ENCODE measurements around the gene ATE1.

Gene ATE1

DNA sequence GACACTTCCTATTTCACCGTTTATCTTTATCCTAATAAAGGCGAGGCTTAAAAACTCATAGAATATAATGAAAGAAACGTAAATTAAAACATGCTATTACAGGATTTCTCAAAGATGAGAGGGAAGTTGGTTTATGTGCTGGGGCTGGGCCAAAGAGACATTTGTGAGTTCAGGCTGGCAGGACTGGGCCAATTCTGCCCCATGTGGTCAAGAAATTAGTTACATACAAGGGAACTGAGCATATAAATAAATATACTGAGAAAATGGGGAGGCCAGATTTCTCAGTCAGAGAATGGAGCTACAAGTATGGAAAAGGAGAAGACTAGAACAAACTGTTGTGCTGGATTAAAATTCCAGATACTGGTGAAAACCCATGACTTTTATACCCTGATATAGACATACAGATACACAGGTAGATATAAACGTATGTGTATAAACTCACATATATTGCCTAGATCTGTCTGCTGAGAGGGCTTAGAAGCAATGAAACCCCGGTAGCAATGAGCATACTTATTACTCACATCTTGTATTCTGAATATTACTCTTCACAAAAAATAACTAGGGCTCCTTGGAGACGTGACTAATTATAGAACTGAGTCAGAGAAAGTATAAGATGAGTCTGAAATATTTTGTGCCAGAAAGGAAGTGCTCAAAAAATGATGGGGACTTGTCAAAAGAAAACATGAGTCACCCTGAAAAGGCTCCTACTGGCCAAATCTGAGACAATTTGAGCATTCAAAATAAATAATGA lies 173.9 kb downstream of the ATE1 start:
- peak; percentile 77 for FAIRE-seq

DNA sequence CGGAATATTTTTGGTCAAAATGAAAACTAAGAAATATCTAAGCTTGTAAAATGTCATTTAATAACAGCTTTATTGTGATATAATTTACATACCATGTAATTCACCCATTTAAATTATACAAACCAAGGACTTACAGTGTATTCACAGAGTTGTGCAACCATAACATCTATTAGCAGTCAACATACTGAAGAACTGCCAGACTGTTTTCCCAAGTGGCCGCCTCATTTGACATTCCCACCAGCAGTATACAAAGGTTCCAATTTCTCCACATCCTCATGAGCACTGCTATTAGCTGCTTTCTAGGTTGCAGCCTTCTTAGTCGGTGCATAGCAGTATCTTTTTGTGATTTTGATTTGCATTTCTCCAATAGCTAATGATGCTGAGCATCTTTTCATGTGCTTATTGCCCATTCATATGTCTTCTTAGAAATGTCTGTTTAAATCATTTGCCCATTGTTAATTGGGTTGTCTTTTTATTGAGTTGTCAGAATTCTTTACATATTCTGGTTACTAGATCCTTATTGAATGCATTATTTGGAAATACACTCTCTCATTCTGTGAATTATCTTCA lies 176.6 kb downstream of the ATE1 start:
- FAIRE-seq (no peak), DNase-seq (ENCODE audit: extremely low spot score, insufficient read length, low read depth) (no peak)

More for the DNA sequence above, 173.9 kb downstream of the ATE1 start:
- DNase-seq (ENCODE audit: extremely low spot score, insufficient read length, low read depth) = peak; percentile 11

DNA sequence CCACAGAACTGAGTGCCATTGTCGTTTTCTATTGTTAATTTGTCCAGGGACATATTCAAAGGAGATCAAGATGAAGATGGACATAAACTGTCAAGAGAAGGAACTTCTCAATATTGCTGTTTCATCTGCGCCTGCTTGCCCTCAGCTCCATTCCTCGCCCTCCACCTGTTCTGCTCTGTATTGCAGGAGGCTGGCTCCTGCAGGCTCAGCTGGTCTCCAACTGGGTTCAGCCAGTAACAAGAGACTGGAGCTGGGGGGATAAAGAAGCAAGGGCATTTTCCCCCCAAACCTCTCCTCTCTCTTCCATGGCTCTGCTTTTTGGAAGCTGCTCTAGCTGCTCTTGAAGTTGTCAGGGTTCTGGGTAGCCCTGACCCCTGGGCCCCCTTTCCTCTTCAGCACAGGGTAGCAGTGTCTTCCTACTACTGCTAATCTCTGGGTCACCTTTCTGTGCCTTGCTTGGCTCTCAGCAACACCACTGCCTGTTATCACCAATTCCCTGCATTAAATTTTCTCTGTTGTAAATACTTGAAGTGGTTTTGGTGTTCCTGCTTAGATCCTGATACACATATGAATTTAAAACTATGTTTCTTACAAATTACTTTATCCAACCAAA lies 180.6 kb downstream of the ATE1 start:
- DNase-seq (ENCODE audit: extremely low spot score, insufficient read length, low read depth) (no peak), FAIRE-seq (no peak)

DNA sequence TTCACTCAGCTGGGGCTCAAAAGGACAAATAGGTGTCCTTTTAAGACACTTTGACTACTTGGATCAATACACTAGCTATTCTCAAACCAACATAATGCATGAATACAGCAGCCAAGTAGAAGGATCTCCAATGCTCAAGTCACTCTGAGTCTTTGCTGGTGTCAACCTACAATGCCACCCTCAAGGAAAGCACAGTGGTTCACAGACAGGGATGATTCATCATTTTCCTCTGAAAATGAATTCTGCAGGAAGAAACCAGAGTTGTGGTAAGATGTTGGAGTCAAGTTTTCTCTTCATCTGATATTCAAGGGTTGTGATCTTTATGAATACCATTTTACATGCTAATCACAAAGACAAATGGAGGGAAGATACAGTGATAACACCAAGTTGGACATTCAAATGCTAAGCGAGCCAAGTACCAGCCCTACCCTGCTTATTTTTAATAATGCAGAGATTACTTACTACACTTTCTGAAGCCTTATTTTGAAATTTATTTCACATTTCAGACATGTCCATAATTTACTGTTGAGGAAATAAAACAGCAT lies 186.5 kb downstream of the ATE1 start:
- no peak for DNase-seq (ENCODE audit: extremely low spot score, insufficient read length, low read depth)
- FAIRE-seq = no peak

DNA sequence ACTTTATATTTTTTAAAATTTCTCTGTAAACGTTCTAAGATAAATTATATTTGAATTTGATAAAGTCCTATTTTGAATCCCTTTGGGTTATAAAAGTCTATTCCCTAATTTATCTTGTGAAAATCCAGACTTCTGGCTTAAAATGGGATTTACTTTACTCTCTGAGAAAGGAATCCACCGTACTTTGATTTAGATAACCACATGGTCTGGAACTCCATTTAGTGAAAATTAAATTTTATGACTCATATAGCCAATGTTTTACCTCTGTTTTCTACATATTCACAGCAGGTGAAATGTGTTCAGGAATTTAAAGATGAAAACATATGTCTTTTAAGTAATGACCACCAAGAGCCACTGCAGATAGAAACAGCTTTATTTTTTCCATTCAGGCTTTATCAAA lies 187.8 kb downstream of the ATE1 start:
- DNase-seq (ENCODE audit: extremely low spot score, insufficient read length, low read depth) = no peak
- no peak for FAIRE-seq

DNA sequence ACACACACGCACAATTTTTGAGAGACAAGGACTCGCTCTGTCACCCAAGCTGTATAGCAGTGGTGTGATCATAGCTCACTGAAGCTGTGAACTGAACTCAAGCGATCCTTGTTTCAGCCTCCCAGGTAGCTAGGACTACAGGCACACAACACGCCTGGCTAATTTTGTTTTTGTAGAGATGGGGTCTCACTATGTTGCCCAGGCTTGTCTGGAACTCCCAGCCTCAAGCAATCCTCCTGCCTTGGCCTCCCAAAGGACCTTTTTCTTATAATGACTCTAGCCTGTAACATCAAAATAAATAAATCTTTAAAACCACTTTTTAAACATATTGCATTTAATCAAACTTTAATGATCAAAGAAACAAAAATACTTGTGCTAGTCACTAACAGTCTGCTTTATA lies 188.7 kb downstream of the ATE1 start:
- FAIRE-seq (no peak), DNase-seq (ENCODE audit: extremely low spot score, insufficient read length, low read depth) (no peak)

DNA sequence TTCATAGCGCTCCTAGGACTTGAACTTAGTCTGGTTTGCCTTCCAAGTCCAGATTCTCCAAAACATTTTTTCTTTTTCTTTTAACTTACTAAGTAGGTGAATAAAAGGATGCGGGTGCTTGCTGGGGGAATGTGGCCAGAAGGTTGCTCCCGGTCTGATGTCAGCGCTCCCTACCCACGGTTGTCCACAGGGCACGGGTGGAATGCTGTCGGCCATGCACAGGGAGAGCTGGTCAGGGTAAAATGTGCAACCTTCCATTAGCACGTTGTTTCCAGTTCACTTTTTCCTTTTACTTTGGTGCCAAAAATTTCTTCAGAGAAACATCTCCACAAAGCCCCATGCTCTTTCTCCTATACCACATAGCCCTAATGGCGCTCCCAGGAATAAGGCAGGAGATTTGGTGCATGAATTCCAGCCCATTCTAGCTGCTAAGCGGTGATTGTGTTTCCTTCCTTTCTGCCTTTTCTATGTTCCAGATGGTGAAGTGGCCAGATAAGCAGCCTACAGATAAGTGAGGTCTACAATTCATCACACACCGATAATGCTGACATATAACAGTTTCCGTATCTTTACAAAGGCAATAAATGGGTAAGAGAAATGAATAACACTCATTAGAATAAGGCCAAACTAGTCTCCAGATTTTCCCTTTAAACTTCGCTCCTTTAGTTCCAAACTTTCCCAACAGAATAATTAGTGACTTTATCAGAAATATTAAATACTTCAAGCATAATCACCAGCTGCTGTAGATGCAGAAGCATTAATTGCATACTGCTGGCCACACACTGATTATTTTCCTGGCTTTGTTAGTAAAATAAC lies 191.3 kb downstream of the ATE1 start:
- no peak for FAIRE-seq
- DNase-seq (ENCODE audit: extremely low spot score, insufficient read length, low read depth) = no peak

DNA sequence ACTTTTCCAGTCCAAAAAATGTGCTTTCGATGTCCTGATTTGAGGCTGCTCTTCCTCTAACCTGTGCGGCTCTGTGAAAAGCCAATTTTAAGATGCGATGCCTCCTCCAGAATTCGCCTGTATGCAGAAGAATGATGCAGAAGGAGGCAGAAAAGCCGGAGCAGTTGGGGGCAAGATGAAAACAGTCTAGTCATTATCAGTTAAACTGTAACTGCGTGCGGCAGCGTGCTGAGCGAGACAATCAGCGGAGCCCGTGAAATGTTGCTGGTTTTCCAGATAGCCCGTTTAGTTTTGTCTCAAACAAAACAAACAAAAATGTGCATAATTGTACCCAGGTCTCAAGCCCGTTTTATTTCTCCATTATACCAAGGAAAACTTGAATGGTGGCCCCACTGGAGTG lies 192.6 kb downstream of the ATE1 start:
- no peak for DNase-seq (ENCODE audit: extremely low spot score, insufficient read length, low read depth)
- FAIRE-seq = no peak

DNA sequence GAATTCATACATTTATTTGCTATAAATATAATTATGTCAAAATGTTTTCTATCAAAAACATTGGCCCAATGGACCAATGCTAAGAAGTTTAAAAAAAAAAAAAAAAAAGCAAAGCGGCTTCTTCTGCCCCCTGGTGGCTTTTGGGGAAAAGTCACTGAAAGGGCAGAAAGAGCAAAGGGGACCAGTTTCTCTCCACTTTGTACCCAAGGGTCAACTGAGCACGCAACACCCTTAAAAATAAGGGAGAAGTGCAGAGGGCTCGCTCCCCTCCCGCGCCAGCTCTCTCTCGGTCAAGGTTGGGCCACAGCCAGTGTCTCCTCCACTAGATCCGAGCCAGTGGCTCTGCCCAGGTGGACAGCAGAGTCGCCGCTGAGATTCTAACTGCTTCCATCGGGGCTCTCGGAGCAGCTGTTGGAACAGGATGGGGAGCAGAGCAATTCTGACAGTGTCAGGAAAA lies 193.2 kb downstream of the ATE1 start:
- DNase-seq (ENCODE audit: extremely low spot score, insufficient read length, low read depth) = peak; percentile 12
- FAIRE-seq = no peak

DNA sequence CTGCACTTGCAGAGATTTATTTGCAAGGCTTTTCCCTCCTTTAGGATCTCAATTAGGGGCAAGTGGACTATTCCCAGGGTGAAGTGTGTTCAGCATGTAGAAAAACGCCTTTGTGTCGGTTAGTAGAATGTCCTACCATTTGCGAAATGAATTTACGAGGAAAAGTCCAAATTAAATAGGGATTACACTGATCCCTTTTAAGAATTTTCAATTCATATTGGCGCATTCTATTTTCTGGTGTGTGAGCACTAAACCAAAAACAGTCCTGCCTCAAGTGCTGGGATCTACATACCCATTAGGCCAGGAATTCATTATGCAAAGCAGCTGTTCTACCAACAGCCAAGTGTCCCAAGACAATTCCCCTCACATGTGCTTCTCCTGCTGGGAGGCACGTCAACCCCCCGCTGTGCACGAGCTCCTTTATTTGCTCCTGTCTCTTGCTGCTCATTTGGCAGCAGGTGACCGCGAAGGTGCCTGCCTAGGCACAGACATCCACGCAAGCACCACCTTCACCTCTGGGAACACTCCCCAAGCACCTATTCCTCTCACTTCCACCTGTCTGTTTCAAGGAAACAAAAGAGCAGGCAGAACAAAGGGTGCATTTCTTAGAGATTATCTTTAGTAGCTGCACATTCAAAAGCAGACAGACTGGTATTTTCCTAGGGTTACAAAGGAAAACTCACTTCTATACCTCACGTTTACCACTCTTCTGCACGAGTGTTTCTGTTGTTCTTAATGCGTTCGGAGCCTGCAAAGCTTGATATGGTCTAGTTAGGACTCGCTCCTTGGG lies 195.0 kb downstream of the ATE1 start:
- FAIRE-seq (no peak), DNase-seq (ENCODE audit: extremely low spot score, insufficient read length, low read depth) (no peak)

DNA sequence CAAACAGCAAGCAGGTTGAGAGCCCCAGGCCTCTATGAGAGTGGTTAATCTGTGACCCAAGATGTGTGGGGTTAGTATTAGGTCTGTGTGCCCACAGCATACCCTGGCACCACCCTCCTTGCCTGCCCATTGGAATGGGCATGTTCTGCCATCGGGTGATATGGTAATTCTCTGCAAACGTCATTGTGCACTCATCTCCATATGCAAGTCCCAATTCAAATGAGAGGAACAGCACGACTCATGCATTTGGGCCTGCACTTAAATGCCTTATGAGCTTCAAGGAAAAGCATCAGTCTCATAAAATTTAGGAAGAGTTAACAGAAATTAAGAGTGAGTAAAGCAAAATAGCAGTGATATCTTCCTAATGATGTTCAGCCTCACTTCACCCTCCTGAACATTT lies 195.7 kb downstream of the ATE1 start:
- FAIRE-seq = no peak
- no peak for DNase-seq (ENCODE audit: extremely low spot score, insufficient read length, low read depth)

DNA sequence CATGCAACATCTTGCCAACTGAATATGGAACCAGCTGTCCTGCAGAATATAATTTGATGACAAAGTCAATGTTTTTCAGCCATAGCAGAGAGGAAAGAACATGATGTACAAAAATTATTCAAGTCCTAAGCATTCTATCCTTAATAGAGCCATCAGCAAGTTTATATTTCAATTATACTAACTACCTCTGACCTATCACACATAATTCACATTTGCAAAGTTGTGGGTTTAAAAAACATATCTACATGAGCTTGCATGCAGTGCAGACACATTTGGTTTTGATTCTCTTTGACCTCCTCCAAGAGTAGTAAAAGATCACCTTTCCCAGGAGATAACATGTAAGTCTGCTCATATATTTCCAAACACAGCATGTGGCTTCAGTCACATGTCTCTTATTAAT lies 203.5 kb downstream of the ATE1 start:
- no peak for FAIRE-seq

DNA sequence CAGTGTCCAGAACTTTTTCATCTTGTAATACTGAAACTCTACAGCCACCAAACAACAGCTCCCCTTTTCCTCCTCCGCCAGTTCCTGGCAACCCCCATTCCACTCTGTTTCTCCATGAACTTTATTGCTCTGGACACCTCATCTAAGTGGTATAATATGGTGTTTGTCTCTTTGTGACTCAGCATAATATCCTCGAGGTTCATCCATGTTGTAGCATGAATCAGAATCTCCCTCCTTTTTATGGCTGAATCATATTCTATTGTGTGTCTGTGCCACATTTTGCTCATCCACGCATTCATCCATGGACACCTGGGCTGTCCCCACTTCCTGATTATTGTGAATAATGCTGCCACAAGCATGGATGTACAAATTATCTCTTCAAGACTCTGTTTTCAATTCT lies 205.2 kb downstream of the ATE1 start:
- DNase-seq (ENCODE audit: extremely low spot score, insufficient read length, low read depth) = no peak
- FAIRE-seq = no peak

More for the DNA sequence above, 203.5 kb downstream of the ATE1 start:
- DNase-seq (ENCODE audit: extremely low spot score, insufficient read length, low read depth) = no peak

DNA sequence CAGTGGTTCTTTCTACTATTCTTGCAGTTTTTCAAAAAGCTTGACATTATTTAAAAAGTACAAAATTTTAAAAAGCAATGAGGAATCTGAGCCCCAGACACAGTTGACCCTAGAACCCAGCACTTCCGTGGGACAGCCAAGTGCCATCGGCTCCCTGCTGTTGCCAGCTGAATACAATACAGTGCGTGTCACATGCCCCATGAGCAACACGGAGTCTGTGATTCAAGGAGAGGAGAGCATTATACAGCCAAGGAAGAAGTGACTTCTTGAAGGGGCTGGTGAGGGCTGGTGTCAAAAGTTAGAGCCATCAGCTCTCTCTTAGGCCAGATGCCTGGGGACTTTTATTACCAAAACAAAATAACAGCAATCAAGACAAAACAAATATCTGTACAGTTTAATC lies 206.6 kb downstream of the ATE1 start:
- DNase-seq (ENCODE audit: extremely low spot score, insufficient read length, low read depth) (no peak), FAIRE-seq (no peak)

DNA sequence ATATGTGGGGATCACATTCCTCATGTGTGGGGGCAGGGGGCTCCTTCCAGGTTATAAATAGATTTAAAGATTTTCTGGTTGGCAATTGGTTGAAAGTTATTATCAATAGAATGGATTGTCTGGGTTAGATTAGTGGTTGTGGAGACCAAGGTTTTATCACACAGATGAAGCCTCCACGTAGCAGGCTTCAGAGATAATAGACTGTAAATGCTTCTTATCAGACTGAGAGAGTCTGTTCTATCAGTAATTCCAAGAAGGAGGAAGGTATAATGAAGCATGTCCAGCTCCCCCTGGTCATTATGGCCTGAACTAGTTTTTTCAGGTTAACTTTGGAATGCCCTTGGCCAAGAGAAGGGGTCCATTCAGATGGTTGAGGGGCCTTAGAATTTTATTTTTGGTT lies 211.9 kb downstream of the ATE1 start:
- FAIRE-seq = no peak
- no peak for DNase-seq (ENCODE audit: extremely low spot score, insufficient read length, low read depth)

DNA sequence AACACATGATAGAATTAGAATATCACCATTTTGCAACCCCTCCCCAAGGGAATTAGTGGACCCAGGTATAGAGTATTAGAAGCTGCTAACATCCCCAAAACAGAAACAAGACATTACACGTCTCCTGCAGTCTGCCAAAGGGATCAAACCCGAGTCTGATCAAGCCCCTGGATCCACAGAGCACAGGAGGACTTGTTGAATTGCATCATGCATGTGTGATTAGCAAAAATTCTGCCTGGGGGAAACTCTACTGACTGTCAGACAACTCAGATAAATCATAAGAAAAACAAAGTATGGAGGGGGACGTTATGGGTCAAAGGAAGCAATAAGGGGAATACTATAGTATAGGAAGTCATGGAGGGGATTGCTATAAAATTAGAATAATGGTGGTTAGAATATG lies 212.8 kb downstream of the ATE1 start:
- FAIRE-seq = no peak
- DNase-seq (ENCODE audit: extremely low spot score, insufficient read length, low read depth) = no peak

DNA sequence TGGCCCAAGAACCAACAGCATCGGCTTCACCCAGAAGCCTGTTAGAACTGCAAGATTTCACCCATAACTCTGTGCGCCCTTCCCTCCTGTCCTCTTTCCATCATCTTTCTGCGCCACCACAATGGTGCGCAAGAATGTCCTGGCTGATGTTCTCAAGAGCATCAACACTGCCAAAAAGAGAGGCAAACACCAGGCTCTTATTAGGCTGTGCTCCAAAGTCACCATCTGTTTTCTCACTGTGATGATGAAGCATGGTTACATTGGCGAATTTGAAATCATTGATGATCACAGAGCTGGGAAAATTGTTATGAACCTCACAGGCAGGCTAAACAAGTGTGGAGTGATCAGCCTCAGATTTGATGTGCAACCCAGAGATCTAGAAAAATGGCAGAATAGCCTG lies 214.3 kb downstream of the ATE1 start:
- FAIRE-seq = no peak
- no peak for DNase-seq (ENCODE audit: extremely low spot score, insufficient read length, low read depth)

DNA sequence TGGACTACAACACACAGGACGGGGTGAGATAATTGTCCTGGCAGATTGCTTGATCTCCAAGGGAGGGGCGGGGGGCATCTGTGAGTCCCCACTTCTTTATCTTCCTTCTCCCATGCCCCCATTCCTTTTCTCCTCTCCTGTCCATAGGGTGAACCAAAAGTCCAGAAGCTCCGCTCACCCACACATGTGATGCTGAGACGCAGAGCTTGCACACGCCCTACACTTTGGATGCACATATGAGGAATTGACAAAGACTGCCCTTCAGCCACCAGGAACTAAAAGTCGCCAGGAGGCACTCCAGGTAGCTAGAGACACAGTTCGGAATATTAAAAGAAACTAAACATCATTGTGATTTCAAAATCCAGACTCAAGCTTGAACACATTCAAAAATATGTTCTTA lies 216.9 kb downstream of the ATE1 start:
- FAIRE-seq (no peak), DNase-seq (ENCODE audit: extremely low spot score, insufficient read length, low read depth) (no peak)

DNA sequence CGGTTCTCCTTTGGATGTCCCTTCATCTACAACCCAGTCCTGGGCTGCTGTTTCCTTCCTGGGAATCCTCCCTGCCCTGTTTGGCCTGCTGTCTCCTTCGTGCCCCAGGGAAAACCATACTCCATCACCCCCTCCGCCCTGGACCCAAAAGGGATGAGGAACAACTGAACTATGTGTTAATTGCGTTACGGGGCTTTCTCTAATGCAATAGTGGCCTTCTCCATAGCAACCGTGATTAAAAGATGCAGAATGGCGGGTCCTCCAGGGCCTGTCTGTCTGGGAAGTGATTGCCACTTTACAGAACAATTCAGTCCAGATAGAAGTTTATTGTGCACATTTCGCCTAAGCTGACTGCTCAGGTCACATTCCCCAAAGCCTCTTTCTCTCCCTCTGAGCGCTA lies 217.6 kb downstream of the ATE1 start:
- no peak for FAIRE-seq
- DNase-seq (ENCODE audit: extremely low spot score, insufficient read length, low read depth) = no peak

DNA sequence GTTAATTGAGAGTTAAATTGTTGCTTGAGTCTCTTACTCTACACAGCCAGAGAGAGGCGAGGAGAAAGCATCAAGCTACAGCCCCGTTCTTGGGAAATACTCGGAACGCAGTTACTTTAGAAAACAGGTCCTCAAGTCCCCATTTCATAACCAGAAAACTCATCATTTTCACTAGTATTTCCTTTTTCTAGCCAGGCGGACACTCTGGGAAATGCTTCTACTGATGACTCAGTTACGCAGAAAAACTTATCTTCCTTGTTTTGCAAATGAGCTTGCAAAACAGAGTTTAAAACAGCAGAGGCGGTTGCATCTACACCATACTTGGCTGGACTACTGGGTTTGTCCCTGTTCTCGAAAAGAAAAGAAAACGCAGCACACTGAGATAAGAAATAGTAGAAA lies 218.2 kb downstream of the ATE1 start:
- DNase-seq (ENCODE audit: extremely low spot score, insufficient read length, low read depth) (no peak), FAIRE-seq (no peak)
